GM23338 (cell line): ENCODE results near the gene EPB41L4A.

Experiments used
- CTCF ChIP-seq, 2 experiments: fragments of 200-600 bp in 1 of 2; sonication (generic) in 1 of 2; conservative IDR thresholded peaks; 2 replicates each; pipeline versions ENCODE4 v1.5.1 to v1.6.1; 2016 to 2017; ENCODE audit warnings: antibody characterized with exemption in 2 of 2, low read depth in 2 of 2, mild to moderate bottlenecking in 2 of 2, moderate library complexity in 1 of 2
- EZH2 ChIP-seq: fragments of 200-600 bp; sonication (generic); IDR thresholded peaks from one replicate; pipeline ENCODE4 v1.8.0; 2017; ENCODE audit warnings: antibody characterized with exemption, mild to moderate bottlenecking, low read depth; ENCODE audit not compliant: unreplicated experiment
- POLR2AphosphoS5 ChIP-seq: IDR thresholded peaks from 2 replicates; pipeline ENCODE4 v1.6.1; 2016; ENCODE audit warnings: antibody characterized with exemption, low read depth

DNA sequence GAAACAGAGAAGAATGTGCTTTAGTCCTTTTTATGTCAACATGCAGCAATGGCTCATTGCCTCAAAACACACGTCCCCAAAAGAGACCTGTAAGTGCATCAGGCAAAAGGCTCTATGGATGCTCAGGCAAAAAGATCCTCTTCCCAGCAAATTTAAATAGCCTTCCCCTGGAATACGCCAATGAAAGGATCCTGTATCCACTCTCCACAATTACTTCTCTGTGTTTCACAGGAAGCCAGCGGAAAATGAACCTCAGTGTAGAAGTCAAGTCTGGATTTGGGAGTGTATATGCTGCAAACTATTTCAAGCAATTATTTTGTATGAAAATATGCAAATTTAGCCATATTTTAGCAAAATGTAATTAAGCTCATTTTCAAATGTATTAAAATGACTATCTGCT is 217.9 kb downstream of the EPB41L4A start:
- TF ChIP-seq EZH2, result no peak
- no peak for TF ChIP-seq CTCF (conservative IDR thresholded peaks at IDR 0.05; ENCODE audit: low read depth in 2 of 2)
- no peak for TF ChIP-seq POLR2AphosphoS5
